Measurements from ENCODE around the gene DRICH1.

DNA sequence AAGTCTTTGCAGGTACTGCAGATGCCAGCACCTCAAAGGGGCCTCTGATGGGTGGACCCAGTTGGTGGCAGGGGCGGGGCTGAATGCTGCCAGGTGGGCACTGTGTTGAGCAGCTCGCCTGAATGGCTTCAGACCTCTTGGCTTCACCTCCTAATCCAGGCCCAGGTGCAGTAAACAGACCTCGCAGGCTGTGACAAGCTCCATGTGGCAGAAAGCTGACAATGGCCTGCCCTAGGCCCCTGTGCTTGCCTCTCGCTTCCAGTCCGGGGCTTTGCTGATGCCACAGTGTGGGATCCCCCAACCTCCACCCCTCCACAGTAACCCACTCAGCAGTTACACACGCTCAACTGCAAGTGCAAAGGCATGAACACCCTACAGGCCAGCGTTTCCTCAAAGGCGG, 61.4 kb downstream of the DRICH1 start:
- TF ChIP-seq POLR2A (IDR thresholded peaks at IDR 0.05) = no peak
- TF ChIP-seq, protein P1, sequence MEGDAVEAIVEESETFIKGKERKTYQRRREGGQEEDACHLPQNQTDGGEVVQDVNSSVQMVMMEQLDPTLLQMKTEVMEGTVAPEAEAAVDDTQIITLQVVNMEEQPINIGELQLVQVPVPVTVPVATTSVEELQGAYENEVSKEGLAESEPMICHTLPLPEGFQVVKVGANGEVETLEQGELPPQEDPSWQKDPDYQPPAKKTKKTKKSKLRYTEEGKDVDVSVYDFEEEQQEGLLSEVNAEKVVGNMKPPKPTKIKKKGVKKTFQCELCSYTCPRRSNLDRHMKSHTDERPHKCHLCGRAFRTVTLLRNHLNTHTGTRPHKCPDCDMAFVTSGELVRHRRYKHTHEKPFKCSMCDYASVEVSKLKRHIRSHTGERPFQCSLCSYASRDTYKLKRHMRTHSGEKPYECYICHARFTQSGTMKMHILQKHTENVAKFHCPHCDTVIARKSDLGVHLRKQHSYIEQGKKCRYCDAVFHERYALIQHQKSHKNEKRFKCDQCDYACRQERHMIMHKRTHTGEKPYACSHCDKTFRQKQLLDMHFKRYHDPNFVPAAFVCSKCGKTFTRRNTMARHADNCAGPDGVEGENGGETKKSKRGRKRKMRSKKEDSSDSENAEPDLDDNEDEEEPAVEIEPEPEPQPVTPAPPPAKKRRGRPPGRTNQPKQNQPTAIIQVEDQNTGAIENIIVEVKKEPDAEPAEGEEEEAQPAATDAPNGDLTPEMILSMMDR (IDR thresholded peaks at IDR 0.05) = no peak

Measured in thyroid gland (tissue), 4 donors.